ENCODE data around the gene MAN2A2. TPM values are rescaled to one million over a fixed set of nuclear protein-coding genes. Genes with fewer than 3 reads are reported as not detected.

MAN2A2 gene
- total RNA-seq, 4 donors from 2014 or later = 27.0 to 80.9 (median 31.7) TPM

GRCh38 chr15:90913398-90913944 lies 10.4 kb downstream of the MAN2A2 start:
- no peak for DNase-seq (ENCODE audit: extremely low spot score)
- Histone ChIP-seq H3K27ac (replicated peaks in 1 of 4) (no peak overlapping the region), H3K36me3 (peaks cover 79 to 100% (median 98%) of the 10 kb centered on the region in 4 donors), H3K4me3 (no peak overlapping the region), H3K9me3 (no peaks in the 10 kb centered on the region), H3K27me3 (no peaks in the 10 kb centered on the region), H3K4me1 (peaks cover 0 to 21% (median 0%) of the 10 kb centered on the region in 4 donors)
- intact Hi-C loops (cut with DNase I) = no loop called here
- TF ChIP-seq, protein P1, sequence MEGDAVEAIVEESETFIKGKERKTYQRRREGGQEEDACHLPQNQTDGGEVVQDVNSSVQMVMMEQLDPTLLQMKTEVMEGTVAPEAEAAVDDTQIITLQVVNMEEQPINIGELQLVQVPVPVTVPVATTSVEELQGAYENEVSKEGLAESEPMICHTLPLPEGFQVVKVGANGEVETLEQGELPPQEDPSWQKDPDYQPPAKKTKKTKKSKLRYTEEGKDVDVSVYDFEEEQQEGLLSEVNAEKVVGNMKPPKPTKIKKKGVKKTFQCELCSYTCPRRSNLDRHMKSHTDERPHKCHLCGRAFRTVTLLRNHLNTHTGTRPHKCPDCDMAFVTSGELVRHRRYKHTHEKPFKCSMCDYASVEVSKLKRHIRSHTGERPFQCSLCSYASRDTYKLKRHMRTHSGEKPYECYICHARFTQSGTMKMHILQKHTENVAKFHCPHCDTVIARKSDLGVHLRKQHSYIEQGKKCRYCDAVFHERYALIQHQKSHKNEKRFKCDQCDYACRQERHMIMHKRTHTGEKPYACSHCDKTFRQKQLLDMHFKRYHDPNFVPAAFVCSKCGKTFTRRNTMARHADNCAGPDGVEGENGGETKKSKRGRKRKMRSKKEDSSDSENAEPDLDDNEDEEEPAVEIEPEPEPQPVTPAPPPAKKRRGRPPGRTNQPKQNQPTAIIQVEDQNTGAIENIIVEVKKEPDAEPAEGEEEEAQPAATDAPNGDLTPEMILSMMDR (IDR thresholded peaks at IDR 0.05) = no peak
- TF ChIP-seq POLR2AphosphoS5 (IDR thresholded peaks at IDR 0.05) (no peak), EP300 (IDR thresholded peaks at IDR 0.05) (no peak), POLR2A (IDR thresholded peaks at IDR 0.05; ENCODE audit: low read depth) (no peak)
- WGBS = 91% methylated on average over 8 of the region's 12 CpGs

DNA sequence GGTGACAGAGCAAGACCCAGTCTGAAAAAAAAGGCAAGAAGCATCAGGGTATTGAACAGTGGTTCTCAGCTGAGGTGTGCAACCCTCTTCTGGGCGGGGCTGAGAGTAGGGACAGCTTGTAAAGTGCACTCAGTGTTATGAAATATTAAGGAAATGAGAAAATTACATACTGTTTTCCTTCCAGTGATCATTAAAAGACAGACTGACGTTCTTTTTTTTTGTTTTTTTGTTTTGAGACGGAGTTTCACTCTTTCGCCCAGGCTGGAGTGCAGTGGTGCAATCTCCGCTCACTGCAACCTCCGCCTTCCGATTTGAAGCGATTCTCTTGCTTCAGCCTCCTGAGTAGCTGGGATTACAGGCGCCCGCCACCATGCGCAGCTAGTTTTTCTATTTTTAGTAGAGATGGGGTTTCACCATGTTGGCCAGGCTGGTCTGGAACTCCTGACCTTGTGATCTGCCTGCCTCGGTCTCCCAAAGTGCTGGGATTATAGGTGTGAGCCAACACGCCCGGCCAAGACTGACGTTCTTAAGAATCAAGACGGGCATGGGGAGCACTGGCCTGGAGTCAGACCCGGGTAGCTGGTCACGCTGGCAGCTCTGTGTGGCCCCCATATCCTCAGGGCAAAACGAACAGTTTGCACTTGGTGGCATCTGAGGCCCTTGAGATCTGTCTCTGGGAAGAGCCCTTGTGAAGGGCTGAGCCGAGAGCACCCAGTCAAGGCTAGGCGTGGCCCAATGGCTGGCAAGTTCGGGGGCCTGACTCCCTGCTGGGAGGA lies 11.4 kb downstream of the MAN2A2 start:
- H3K27ac ChIP-seq (replicated peaks in 1 of 4) = no peak overlapping the region
- intact Hi-C loops (cut with DNase I) = no loop called here
- 86% methylated on average over 19 of the region's 22 CpGs for WGBS
- peaks cover 83 to 100% (median 100%) of the 10 kb centered on the region in 4 donors for H3K36me3 ChIP-seq
- peaks cover 0 to 11% (median 0%) of the 10 kb centered on the region in 4 donors for H3K4me1 ChIP-seq
- TF ChIP-seq EP300 (IDR thresholded peaks at IDR 0.05) (no peak), POLR2AphosphoS5 (IDR thresholded peaks at IDR 0.05) (no peak), POLR2A (IDR thresholded peaks at IDR 0.05; ENCODE audit: low read depth) (no peak)
- TF ChIP-seq, protein P1 (IDR thresholded peaks at IDR 0.05) = no peak
- no peaks in the 10 kb centered on the region for H3K9me3 ChIP-seq
- no peak overlapping the region for H3K4me3 ChIP-seq
- H3K27me3 ChIP-seq = no peaks in the 10 kb centered on the region
- DNase-seq (ENCODE audit: extremely low spot score) = no peak

- WGBS = 73% methylated on average over 7 of the region's 7 CpGs
- H3K27me3 ChIP-seq = no peaks in the 10 kb centered on the region
- intact Hi-C loops (cut with DNase I) = no loop called here
- no peak for TF ChIP-seq EP300 (IDR thresholded peaks at IDR 0.05)
- TF ChIP-seq, protein P1 (IDR thresholded peaks at IDR 0.05) = no peak
- no peak for TF ChIP-seq POLR2AphosphoS5 (IDR thresholded peaks at IDR 0.05)
- TF ChIP-seq POLR2A (IDR thresholded peaks at IDR 0.05; ENCODE audit: low read depth) = no peak
- H3K27ac ChIP-seq (replicated peaks in 1 of 4) = no peak overlapping the region
- no peaks in the 10 kb centered on the region for H3K9me3 ChIP-seq
- no peak overlapping the region for H3K4me3 ChIP-seq
- peaks cover 0 to 10% (median 0%) of the 10 kb centered on the region in 4 donors for H3K4me1 ChIP-seq
- DNase-seq (ENCODE audit: extremely low spot score) = no peak
- H3K36me3 ChIP-seq = peaks cover 85 to 100% (median 100%) of the 10 kb centered on the region in 4 donors
Measured at GRCh38 chr15:90915216-90915807, 12.2 kb downstream of the MAN2A2 start.

DNA sequence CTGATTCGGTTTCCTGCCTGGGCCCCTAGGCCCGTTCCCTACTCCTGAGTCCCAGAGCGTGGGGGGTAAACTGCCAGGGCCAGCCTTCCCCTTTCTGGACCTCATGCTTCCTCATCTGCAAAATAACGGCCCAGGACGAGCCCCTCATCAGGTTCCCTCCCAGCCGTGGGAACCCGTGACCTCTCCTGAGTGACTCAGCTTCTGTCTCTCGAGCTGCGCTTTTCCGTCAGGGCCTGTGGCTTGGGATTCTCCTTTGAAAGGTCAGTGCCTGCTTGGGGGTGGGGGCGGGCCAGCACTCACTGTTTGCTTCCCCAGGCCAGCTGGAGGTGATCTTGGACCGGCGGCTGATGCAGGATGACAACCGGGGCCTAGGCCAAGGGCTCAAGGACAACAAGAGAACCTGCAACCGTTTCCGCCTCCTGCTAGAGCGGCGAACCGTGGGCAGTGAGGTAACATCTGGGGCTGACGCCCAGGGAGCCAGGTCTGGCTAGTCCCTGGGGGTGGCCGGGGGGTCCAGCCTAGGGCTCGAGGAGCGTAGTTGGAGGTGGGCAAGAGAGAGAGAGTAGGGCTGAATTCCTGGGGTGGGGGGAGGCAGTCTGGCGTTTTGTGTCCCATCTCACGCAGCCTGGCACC lies 12.8 kb downstream of the MAN2A2 start:
- Histone ChIP-seq H3K4me1 (peaks cover 0 to 10% (median 0%) of the 10 kb centered on the region in 4 donors), H3K27me3 (no peaks in the 10 kb centered on the region), H3K4me3 (no peak overlapping the region), H3K36me3 (peaks cover 81 to 100% (median 100%) of the 10 kb centered on the region in 4 donors), H3K27ac (replicated peaks in 1 of 4) (no peak overlapping the region), H3K9me3 (no peaks in the 10 kb centered on the region)
- TF ChIP-seq EP300 (IDR thresholded peaks at IDR 0.05) (no peak), POLR2A (IDR thresholded peaks at IDR 0.05; ENCODE audit: low read depth) (no peak), POLR2AphosphoS5 (IDR thresholded peaks at IDR 0.05) (no peak)
- DNase-seq (ENCODE audit: extremely low spot score) = no peak
- intact Hi-C loops (cut with DNase I) = no loop called here
- WGBS = 78% methylated on average over 17 of the region's 25 CpGs

GRCh38 chr15:90916461-90916860 lies 13.4 kb downstream of the MAN2A2 start:
- intact Hi-C loops (cut with DNase I) = no loop called here
- TF ChIP-seq POLR2A (IDR thresholded peaks at IDR 0.05; ENCODE audit: low read depth) (no peak), POLR2AphosphoS5 (IDR thresholded peaks at IDR 0.05) (no peak), EP300 (IDR thresholded peaks at IDR 0.05) (no peak)
- TF ChIP-seq, protein P1 (IDR thresholded peaks at IDR 0.05) = no peak
- 83% methylated on average over 11 of the region's 11 CpGs for WGBS
- H3K27me3 ChIP-seq = no peaks in the 10 kb centered on the region
- no peak overlapping the region for H3K4me3 ChIP-seq
- H3K36me3 ChIP-seq = peaks cover 76 to 100% (median 100%) of the 10 kb centered on the region in 4 donors
- DNase-seq (ENCODE audit: extremely low spot score) = no peak
- H3K27ac ChIP-seq (replicated peaks in 1 of 4) = no peak overlapping the region
- no peaks in the 10 kb centered on the region for H3K9me3 ChIP-seq
- H3K4me1 ChIP-seq = peaks cover 0 to 10% (median 0%) of the 10 kb centered on the region in 4 donors

Measured in esophagus muscularis mucosa (tissue), 4 donors.